T-helper 1 cell treated with Interleukin-12 subunit alpha and Interleukin-12 subunit beta and Interleukin-4 antibody, amounts not matched to agents 30 ng/mL and 1 ng/mL, for 36 hours (primary cell): Measurements from ENCODE around the gene ANO6. TPM values are rescaled to one million over a fixed set of nuclear protein-coding genes. Genes with fewer than 3 reads are reported as not detected.
"Not testable (repeated sequence)": the region's sequence is repeated elsewhere in the genome, so short reads cannot be mapped to it uniquely, and the experiment has no call there.

Experiments used
- intact Hi-C: fragments of 100-400 bp; cut with micrococcal nuclease; formaldehyde crosslinking; loops from one replicate; pipeline ENCODE4 v1.15.1; 2024
- total RNA-seq: library from RNA; stranded (reverse); gene quantifications from 2 replicates; pipeline ENCODE4 v1.2.3, GENCODE V29; 2022

The ANO6 gene
- total RNA-seq, 1 donor from 2014 or later: 27.8 TPM

DNA sequence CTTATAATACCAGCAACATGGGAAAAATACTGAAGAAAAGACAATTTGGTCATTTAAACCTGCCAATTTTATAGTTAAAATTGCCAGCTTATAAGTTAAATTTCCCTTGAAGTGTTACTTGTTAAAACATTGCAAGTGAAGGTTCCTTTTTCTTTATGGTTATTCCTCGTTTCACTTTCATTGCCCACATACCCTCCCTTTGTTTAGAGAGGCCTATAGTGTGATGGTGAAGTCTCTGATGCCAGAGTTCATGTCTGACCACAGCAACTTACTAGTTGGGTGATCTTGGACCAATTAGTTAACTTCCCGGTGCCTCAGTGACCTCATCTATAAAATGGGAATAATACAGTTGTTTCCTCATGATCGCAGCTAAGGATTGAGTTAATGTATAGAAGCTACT, 173.5 kb downstream of the ANO6 start:
- intact Hi-C loops: loop anchor here (2.0 kb wide), 1 partner anchor 259 kb away; no protein-coding TSS in a partner anchor

- intact Hi-C loops: not testable (repeated sequence)
Measured at GRCh38 chr12:45397499-45397898, 181.6 kb downstream of the ANO6 start.

GRCh38 chr12:45398552-45398951, 182.7 kb downstream of the ANO6 start:
- intact Hi-C loops: no loop called here

DNA sequence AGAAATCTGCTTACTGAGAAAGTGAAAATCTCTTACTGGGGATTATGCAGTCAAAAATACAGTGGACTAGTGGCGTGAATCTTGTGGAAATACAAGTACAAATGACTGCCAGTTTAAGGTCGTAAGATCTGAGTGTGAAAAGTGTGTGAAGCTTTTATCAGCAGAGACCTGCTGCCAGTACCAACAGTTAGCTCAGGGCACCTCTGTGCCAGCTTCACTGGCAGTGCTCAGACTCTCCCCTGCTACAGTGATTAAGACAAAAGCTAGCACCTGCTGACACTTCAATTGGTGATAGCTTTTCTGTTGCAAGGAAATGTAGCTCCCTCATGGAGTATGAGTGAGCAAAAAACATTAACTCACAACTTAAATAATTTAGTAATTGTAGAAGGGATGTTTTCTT, 185.1 kb downstream of the ANO6 start:
- intact Hi-C loops: no loop called here

DNA sequence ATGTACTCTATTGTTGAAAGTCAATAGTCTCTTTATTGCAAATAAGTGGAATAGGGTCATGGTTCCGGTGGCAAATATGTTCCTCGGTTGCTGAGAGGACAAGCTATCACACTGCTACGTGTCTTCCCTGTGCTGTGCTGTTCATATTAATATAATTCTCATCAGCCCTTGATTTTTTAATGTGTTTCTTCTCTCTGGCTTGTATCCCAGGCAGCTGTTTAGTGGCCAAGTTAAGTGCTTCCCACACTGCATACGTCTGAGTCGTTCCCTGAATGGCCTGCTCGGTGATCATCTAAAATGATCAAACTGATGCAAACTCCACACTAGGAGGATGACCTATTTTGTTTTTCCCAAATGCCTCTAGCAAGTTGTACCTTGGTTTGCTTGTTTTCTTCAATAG, 186.4 kb downstream of the ANO6 start:
- intact Hi-C loops: no loop called here

DNA sequence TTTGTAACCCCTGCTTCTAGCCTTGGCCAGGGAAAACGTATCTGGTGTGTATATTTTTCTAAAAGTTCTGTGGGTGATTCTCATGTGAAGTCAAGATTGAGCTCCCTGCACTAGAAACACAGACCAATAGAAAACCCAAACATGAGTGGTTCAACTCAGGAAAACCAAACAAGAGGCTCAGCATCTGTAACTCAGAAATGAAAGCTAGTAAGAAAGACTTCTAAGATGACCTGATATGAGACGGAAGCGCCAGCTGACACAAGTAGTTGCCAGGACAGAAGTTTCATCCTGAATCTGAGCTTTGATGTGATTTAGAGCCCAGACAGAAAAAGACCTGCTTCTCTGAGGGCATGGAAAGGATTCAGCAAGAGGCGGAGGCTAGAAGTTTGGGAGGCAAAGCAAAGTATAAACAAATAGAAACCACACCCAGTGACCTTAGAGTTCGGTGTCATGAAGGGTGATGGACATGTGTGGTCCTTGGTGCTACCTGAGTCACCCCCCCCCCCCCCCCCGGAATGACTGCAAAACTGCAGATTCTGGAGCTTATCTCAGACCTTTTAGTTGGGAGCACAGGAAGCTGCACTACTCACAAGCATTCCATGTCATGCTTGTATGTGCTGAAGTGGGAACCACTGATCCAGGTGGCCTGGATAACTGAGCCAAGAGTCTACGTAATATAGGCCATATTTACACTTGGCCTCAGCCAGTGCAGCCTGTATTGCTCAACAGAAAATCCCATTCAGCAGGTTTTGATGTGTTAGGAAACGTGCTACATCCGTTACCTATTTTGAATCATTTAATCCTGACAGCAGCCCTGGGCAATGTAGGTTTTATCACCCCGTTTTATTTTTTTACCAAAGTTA, 191.3 kb downstream of the ANO6 start:
- intact Hi-C loops: no loop called here

DNA sequence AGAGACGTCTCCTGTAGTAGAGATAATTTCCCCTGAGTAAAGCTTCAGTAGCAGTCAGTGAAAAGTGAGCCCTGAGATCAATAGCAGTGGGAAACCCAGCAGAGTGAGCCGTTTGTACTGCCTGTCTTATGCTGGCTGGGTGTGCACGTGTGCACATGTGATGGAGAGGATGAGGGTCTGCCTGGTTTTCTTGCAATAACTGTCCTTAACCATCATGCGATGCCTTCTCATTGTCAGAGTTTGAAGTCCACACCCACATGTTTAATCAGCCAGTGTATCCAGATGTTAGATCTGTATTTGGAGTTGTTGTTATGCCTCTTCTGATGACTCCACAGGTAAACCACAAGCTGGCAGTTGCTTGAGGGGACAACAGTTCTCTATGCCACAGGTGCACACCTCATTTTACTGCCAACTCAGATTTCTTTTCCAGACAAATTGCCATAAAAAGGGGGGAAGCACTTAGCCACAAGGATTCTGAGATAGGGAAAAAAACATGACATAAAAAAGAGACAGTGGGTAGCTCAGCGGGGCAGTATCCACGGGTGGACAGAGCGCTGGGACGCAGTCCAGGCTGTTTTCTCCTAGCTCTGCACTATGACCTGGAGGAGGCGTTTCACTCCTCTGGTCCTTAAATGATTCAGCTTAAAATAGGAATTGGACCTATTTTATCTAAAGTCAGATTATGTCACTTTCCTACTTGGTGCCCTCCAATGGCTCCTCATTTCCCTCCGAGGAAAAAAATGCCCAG, 192.3 kb downstream of the ANO6 start:
- intact Hi-C loops: no loop called here

GRCh38 chr12:45408729-45409114, 192.8 kb downstream of the ANO6 start:
- intact Hi-C loops: no loop called here

GRCh38 chr12:45409966-45410365, 194.1 kb downstream of the ANO6 start:
- intact Hi-C loops: loop anchor here (10.0 kb wide), 1 partner anchor 315 kb away; the partner anchor contains the start of gene ARID2

DNA sequence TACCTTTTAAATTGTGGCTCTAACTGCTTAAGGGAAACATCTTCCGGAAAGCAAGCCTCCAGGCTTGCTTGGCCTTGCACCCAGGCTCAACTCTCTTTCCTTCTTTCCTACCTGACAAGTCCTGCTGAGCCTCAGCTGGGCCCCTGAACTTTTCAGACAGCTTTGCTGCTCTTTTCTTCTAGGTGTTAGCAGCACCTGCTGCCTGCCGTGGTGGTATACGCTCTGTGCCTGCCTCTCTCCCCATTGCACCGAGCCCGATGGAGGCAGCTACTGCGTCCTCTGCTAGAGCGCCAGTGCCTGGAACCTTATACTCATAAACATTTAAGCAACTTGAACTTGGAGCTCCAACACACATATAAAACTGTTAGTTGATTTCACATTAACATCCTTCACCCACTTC, 195.7 kb downstream of the ANO6 start:
- intact Hi-C loops: loop anchor here (10.0 kb wide), 1 partner anchor 313 kb away; the partner anchor contains the start of gene ARID2

DNA sequence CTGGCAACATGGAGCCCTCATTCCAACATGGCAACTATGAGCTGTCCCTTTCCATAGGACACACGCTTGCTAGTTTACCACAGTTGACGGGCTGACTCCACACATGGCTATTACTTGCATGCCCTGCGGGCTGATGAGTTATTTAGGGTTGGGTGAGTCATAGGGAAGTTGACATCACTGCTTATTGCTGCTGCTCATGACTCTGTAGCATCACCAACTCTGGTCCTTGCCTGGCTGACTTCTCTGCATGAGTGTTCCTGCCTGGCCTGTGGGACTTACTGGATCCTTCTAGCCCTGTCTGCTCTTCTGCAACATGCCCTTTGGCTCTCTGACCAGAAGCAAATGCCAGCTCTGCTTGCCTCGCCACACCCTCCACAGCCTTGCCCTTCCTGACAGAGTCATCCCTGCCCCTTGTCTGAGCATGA, 199.5 kb downstream of the ANO6 start:
- intact Hi-C loops: loop anchor here (10.0 kb wide), 1 partner anchor 309 kb away; the partner anchor contains the start of gene ARID2

- intact Hi-C loops: loop anchor here (10.0 kb wide), 1 partner anchor 309 kb away; the partner anchor contains the start of gene ARID2
Measured at GRCh38 chr12:45416126-45416525, 200.2 kb downstream of the ANO6 start.

DNA sequence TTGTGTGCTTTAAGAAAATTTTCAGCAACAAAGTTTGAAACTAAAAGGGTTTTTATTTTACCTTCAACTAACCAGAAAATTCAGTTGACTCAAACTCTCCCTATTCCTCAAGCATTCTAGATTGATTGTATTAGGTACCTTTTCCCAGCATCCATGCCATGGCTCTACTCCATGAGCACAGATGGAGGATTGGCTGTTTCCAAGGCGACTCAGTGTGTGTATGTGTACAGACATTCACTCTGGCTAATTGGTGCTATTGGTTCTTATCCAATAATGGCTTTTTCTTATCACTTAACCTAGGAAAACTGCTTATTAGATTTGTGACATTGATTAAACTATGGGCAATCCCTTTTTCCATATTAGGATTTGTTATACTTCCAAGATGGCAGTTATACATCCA, 202.6 kb downstream of the ANO6 start:
- intact Hi-C loops: loop anchor here (10.0 kb wide), 1 partner anchor 306 kb away; the partner anchor contains the start of gene ARID2

- intact Hi-C loops: loop anchor here (10.0 kb wide), 1 partner anchor 305 kb away; the partner anchor contains the start of gene ARID2
Measured at GRCh38 chr12:45419317-45419814, 203.5 kb downstream of the ANO6 start.

- intact Hi-C loops: no loop called here
Measured at GRCh38 chr12:45421736-45422135, 205.8 kb downstream of the ANO6 start.

DNA sequence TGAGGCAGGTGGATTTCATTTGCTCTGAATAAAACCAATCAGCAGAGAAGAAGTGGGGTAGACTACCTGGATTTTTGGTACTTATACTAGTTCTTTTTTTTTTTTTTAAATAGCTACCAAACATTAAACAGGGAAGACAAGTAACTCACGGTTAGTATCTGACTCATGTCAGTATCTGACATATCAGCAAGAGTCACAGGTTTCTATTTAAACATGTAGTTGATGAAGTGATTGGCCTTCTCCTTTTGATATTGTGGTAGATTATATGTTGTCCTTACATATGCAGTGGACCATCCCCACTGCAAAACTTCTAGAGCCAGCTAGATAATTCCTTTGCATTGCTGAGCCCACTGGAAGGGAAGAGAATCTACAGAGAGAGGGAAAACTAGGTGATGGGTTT, 208.0 kb downstream of the ANO6 start:
- intact Hi-C loops: no loop called here

DNA sequence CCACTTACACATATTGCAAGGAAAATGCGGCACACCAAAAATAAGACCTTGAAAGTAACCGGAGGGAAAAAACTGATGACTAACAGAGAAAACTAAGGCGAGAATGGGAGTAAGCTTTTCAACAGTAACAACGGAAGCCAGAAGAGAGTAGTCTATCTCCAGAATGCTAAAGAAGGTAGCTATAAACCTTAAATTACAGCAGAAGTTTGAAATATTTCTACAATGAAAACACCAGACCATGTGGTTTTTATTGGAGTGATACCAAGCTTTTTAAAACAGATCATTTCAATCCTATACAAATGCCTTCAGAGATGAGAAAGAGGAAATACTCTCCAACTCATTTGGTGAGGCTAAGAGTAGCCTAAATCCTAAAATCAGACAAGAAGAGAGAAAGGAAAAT, 209.5 kb downstream of the ANO6 start:
- intact Hi-C loops: no loop called here

- intact Hi-C loops: no loop called here
Measured at GRCh38 chr12:45426294-45426693, 210.4 kb downstream of the ANO6 start.

DNA sequence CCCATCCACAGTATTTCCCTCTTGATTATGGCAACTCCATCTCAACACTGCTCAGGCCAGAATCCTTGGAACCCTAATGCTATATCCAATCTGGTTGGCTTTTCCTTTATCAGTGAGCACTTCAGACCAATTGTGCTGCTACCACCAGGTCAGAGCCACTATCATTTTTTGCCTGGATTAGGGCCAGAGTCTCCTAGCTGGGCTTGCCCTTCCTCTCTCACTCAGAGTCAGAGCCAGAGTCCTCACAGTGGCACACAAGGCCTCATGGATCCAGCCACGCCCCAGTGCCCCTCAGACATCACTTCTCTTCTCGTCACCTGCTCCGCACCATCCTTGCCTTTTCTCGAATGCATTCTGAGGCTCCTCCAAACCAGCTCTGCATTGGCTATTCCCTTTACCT, 211.1 kb downstream of the ANO6 start:
- intact Hi-C loops: no loop called here

DNA sequence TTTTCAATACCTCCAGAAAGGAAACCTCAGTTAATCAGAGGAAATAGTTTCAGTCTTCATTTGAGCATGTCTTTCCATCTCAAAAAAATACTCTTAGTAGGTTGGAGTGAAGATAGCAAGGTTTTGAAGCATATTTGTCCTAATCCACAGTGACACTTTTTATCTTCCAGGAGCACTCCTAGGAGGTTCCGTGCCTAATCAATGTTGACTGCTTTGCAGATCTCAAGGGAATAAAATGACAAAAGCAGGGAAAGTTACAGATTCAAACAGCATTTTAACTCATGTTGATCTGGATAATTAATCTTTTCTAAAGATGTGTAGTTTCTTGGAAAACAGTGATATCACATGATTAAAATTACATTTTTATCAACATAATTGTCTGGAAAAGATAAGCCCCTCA, 213.9 kb downstream of the ANO6 start:
- intact Hi-C loops: loop anchor here (10.0 kb wide), 1 partner anchor 255 kb away; no protein-coding TSS in a partner anchor

DNA sequence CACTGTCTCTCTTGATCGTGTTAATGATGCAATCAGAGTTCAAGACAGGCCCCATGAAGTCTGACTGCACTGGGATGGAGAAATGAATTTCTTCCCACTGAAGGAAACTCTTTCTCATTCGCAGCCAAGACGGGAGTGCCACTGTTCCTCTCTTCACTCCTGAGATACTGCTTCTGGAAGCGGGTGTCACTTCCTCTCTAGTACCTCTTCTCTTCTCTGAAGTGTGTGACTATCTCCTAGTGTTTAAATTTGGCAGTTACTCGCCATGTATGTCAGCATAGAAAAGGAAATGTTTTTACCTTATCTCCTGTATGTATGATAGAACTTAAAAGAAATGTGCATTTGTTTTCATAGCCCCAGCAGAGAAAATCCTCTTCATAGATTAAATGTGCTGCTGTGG, 215.2 kb downstream of the ANO6 start:
- intact Hi-C loops: loop anchor here (10.0 kb wide), 1 partner anchor 256 kb away; no protein-coding TSS in a partner anchor

- intact Hi-C loops: loop anchor here (10.0 kb wide), 1 partner anchor 258 kb away; no protein-coding TSS in a partner anchor
Measured at GRCh38 chr12:45432710-45433109, 216.8 kb downstream of the ANO6 start.
